Liver (tissue), 9 donors: ENCODE measurements around the gene CCDC121. TPM values are rescaled to one million over a fixed set of nuclear protein-coding genes. Genes with fewer than 3 reads are reported as not detected.

Source experiments
- DNase-seq: peaks from one replicate; pipeline ENCODE4 v3.0.0-alpha.2; 2017; ENCODE audit warnings: low spot score
- H3K27ac ChIP-seq, 2 donors: one replicate each; pipeline ENCODE4 v1.7.0; 2013; ENCODE audit warnings: inconsistent platforms in 2 of 2, low read length in 2 of 2, control low read depth in 1 of 2, low read depth in 1 of 2, mild to moderate bottlenecking in 1 of 2
- H3K27me3 ChIP-seq, 4 donors: one replicate each; pipeline versions ENCODE4 v1.6.1 to v1.7.0; 2013; ENCODE audit warnings: low read length in 3 of 4, inconsistent platforms in 1 of 4, mild to moderate bottlenecking in 1 of 4, moderate library complexity in 1 of 4; ENCODE audit not compliant: control insufficient read depth in 4 of 4, insufficient read depth in 4 of 4
- H3K36me3 ChIP-seq, 4 donors: one replicate each; pipeline versions ENCODE4 v1.6.1 to v1.7.0; 2013; ENCODE audit warnings: low read length in 3 of 4, mild to moderate bottlenecking in 3 of 4, low read depth in 1 of 4, moderate library complexity in 1 of 4; ENCODE audit not compliant: control insufficient read depth in 4 of 4, insufficient read depth in 3 of 4
- H3K4me1 ChIP-seq, 4 donors: one replicate each; pipeline versions ENCODE4 v1.6.1 to v1.7.0; 2013; ENCODE audit warnings: low read length in 3 of 4, mild to moderate bottlenecking in 3 of 4, moderate library complexity in 1 of 4; ENCODE audit not compliant: control insufficient read depth in 4 of 4, insufficient read depth in 4 of 4
- H3K4me3 ChIP-seq, 3 donors: one replicate each; pipeline versions ENCODE4 v1.6.1 to v1.7.0; 2013; ENCODE audit warnings: low read length in 3 of 3, control low read depth in 1 of 3, low read depth in 1 of 3, mild to moderate bottlenecking in 1 of 3
- H3K9ac ChIP-seq, 2 donors: one replicate each; pipeline ENCODE4 v1.7.0; 2013; ENCODE audit warnings: low read length in 2 of 2, mild to moderate bottlenecking in 2 of 2, moderate library complexity in 2 of 2, control low read depth in 1 of 2, low read depth in 1 of 2
- H3K9me3 ChIP-seq, 4 donors: one replicate each; pipeline versions ENCODE4 v1.6.1 to v1.7.0; 2013; ENCODE audit warnings: low read length in 3 of 4; ENCODE audit not compliant: control insufficient read depth in 4 of 4
- EGR1 ChIP-seq, 2 donors: IDR thresholded peaks; 2 replicates each; pipeline ENCODE4 v1.6.1; 2016 to 2018; ENCODE audit warnings: antibody characterized with exemption in 2 of 2, low read depth in 2 of 2
- FOXA1 ChIP-seq: IDR thresholded peaks from 2 replicates; pipeline ENCODE4 v1.6.1; 2016; ENCODE audit warnings: antibody characterized with exemption
- FOXA2 ChIP-seq: IDR thresholded peaks from 2 replicates; pipeline ENCODE4 v1.6.1; 2016; ENCODE audit warnings: antibody characterized with exemption
- GABPA ChIP-seq, 2 donors: IDR thresholded peaks in 1 of 2; conservative IDR thresholded peaks in 1 of 2; 2 replicates each; pipeline ENCODE4 v1.6.1; 2016; ENCODE audit warnings: antibody characterized with exemption in 2 of 2, mild to moderate bottlenecking in 1 of 2, moderate library complexity in 1 of 2
- HNF4A ChIP-seq, 2 donors: conservative IDR thresholded peaks; 2 replicates each; pipeline ENCODE4 v1.6.1; 2016; ENCODE audit warnings: antibody characterized with exemption in 2 of 2, mild to moderate bottlenecking in 2 of 2
- JUND ChIP-seq, 2 donors: IDR thresholded peaks; 2 replicates each; pipeline ENCODE4 v1.6.1; 2016; ENCODE audit warnings: antibody characterized with exemption in 2 of 2
- NR2F2 ChIP-seq: IDR thresholded peaks from 2 replicates; pipeline ENCODE4 v1.6.1; 2016; ENCODE audit warnings: antibody characterized with exemption
- RAD21 ChIP-seq, 2 donors: IDR thresholded peaks; 2 replicates each; pipeline ENCODE4 v1.6.1; 2016; ENCODE audit warnings: antibody characterized with exemption in 2 of 2, mild to moderate bottlenecking in 2 of 2
- RXRA ChIP-seq, 2 donors: IDR thresholded peaks; 2 replicates each; pipeline ENCODE4 v1.6.1; 2017 to 2018; ENCODE audit warnings: antibody characterized with exemption in 2 of 2, mild to moderate bottlenecking in 1 of 2
- SP1 ChIP-seq: IDR thresholded peaks from 2 replicates; pipeline ENCODE4 v1.6.1; 2018; ENCODE audit warnings: antibody characterized with exemption, mild to moderate bottlenecking
- TAF1 ChIP-seq: conservative IDR thresholded peaks from 2 replicates; pipeline ENCODE4 v1.6.1; 2016; ENCODE audit warnings: antibody characterized with exemption, mild to moderate bottlenecking
- YY1 ChIP-seq: IDR thresholded peaks from 2 replicates; pipeline ENCODE4 v1.6.1; 2016; ENCODE audit warnings: antibody characterized with exemption, mild to moderate bottlenecking
- WGBS: extraction: QIAGEN DNeasy Blood & Tissue Kit; methylation state at CpG from one replicate; pipeline ENCODE4 v1.1.7; 2013; 5-methylcytosine and 5-hydroxymethylcytosine counted together
- polyA plus RNA-seq, 2 donors: library from polyadenylated mRNA; stranded (reverse) in 1 of 2; unstranded in 1 of 2; fragments of 200-250 nt in 1 of 2; fragments of >200 nt in 1 of 2; fragmentation: Nextera tagmentation in 1 of 2; extraction: Ambion mirVana in 1 of 2; gene quantifications; one replicate each; pipeline versions ENCODE4 v1.2.1 to v1.2.3, GENCODE V29; 2013 to 2015
- total RNA-seq, 2 donors: library from RNA; depleted of rRNA; stranded (reverse); fragments of >200 nt; gene quantifications; one replicate each; pipeline ENCODE4 v1.2.3, GENCODE V29; 2014
- TF ChIP-seq, protein P1 (sequence below): fragments of 150-350 bp; IDR thresholded peaks from 2 replicates; pipeline ENCODE4 v1.5.1; 2017; ENCODE audit warnings: improper control_type of control experiment, low read depth, low read length; ENCODE audit not compliant: missing input control
- TF ChIP-seq, protein P2 (sequence below): IDR thresholded peaks from 2 replicates; pipeline ENCODE4 v1.6.1; 2016; ENCODE audit warnings: antibody characterized with exemption
- TF ChIP-seq, protein P3 (sequence below): IDR thresholded peaks from 2 replicates; pipeline ENCODE4 v1.6.1; 2016; ENCODE audit warnings: antibody characterized with exemption
- TF ChIP-seq, protein P4 (sequence below): IDR thresholded peaks from 2 replicates; pipeline ENCODE4 v1.6.1; 2016; ENCODE audit warnings: antibody characterized with exemption
- donor health status: healthy.
- donor health status: healthy.
- donor health status: healthy.
- donor health status: healthy.
- donor health status: healthy.

Gene CCDC121
- total and polyA plus RNA-seq, 4 donors, result 0.97 to 2.5 (median 1.4) TPM

DNA sequence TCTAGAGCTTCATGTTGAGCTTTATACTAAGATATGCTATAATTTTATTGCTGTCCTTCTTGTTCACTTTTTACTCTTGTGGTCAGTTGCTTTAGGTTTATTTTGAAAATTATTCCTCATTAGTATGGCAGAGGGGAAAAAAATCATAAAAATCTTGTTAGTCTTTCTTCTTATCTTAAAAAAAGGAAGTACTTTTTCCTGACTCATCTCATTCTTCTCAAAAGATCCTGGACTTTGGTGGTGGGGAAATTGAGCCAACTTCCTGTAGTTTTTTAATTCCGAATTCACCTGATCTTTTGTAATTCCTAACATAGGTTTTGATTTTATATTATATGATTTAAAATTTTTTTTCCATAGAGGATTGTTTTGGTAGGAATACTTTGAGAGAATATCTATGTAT is 38.6 kb upstream of the CCDC121 start:
- Histone ChIP-seq H3K4me1 (peaks cover 9 to 18% (median 17%) of the 10 kb centered on the region in 4 donors), H3K27ac (no peak overlapping the region), H3K36me3 (peaks cover 2 to 35% (median 15%) of the 10 kb centered on the region in 4 donors), H3K27me3 (no peaks in the 10 kb centered on the region), H3K9me3 (no peaks in the 10 kb centered on the region), H3K9ac (no peak overlapping the region), H3K4me3 (no peak overlapping the region)
- DNase-seq, result no peak
- TF ChIP-seq, protein P1, sequence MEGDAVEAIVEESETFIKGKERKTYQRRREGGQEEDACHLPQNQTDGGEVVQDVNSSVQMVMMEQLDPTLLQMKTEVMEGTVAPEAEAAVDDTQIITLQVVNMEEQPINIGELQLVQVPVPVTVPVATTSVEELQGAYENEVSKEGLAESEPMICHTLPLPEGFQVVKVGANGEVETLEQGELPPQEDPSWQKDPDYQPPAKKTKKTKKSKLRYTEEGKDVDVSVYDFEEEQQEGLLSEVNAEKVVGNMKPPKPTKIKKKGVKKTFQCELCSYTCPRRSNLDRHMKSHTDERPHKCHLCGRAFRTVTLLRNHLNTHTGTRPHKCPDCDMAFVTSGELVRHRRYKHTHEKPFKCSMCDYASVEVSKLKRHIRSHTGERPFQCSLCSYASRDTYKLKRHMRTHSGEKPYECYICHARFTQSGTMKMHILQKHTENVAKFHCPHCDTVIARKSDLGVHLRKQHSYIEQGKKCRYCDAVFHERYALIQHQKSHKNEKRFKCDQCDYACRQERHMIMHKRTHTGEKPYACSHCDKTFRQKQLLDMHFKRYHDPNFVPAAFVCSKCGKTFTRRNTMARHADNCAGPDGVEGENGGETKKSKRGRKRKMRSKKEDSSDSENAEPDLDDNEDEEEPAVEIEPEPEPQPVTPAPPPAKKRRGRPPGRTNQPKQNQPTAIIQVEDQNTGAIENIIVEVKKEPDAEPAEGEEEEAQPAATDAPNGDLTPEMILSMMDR, result no peak
- TF ChIP-seq YY1 (no peak), EGR1 (IDR thresholded peaks at IDR 0.05; ENCODE audit: low read depth in 2 of 2) (no peak), SP1 (no peak), GABPA (IDR thresholded peaks at IDR 0.05 in 1 of 2, conservative IDR thresholded peaks at IDR 0.05 in 1 of 2) (no peak), FOXA1 (no peak), FOXA2 (no peak), RAD21 (IDR thresholded peaks at IDR 0.05) (no peak), JUND (IDR thresholded peaks at IDR 0.05) (no peak), TAF1 (no peak), NR2F2 (no peak), RXRA (IDR thresholded peaks at IDR 0.05) (no peak)
- TF ChIP-seq, protein P2, sequence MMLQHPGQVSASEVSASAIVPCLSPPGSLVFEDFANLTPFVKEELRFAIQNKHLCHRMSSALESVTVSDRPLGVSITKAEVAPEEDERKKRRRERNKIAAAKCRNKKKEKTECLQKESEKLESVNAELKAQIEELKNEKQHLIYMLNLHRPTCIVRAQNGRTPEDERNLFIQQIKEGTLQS, result no peak
- TF ChIP-seq, protein P3, sequence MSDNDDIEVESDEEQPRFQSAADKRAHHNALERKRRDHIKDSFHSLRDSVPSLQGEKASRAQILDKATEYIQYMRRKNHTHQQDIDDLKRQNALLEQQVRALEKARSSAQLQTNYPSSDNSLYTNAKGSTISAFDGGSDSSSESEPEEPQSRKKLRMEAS, result no peak
- TF ChIP-seq, protein P4, sequence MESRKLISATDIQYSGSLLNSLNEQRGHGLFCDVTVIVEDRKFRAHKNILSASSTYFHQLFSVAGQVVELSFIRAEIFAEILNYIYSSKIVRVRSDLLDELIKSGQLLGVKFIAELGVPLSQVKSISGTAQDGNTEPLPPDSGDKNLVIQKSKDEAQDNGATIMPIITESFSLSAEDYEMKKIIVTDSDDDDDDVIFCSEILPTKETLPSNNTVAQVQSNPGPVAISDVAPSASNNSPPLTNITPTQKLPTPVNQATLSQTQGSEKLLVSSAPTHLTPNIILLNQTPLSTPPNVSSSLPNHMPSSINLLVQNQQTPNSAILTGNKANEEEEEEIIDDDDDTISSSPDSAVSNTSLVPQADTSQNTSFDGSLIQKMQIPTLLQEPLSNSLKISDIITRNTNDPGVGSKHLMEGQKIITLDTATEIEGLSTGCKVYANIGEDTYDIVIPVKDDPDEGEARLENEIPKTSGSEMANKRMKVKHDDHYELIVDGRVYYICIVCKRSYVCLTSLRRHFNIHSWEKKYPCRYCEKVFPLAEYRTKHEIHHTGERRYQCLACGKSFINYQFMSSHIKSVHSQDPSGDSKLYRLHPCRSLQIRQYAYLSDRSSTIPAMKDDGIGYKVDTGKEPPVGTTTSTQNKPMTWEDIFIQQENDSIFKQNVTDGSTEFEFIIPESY, result no peak
- 68% methylated on average over 1 of the region's 1 CpG for WGBS

DNA sequence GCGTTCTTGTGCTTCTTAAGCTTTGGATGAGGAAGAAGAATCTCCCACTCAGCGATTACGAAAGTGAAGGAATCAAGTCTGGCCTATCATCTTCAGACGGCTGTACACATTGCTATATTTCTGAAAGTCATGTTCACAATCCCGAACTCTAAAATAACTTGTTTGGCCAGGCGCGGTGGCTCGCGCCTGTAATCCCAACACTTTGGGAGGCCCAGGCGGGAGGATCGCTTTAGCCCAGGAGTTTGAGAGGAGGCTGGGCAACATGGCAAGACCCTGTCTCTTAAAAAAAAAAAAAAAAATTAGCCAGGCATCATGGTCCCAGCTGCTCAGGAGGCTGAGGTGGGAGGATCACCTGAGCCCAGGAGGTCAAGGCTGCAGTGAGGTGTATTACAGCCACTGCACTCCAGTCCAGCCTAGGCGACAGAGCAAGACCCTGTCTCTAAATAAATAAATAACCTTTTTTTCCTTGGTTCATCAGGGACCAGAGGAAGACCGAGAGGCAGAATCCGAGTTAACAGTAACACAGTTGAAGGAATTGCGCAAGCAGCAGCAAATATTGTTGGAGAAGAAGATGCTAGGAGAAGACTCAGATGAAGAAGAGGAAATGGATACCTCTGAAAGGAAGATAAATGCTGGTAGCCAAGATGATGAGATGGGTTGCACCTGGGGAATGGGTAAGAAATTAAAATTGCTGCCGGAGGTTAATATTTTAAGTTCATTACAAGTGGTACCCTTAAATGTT is 36.0 kb upstream of the CCDC121 start:
- Histone ChIP-seq H3K9ac (peak overlapping the region; percentile 69 to 89), H3K9me3 (no peaks in the 10 kb centered on the region), H3K4me1 (peaks cover 9 to 24% (median 20%) of the 10 kb centered on the region in 4 donors), H3K27me3 (no peaks in the 10 kb centered on the region), H3K36me3 (peaks cover 6 to 36% (median 25%) of the 10 kb centered on the region in 4 donors), H3K27ac (no peak overlapping the region), H3K4me3 (peak overlapping the region; percentile 75 to 100 (median 88))
- no peak for TF ChIP-seq YY1
- no peak for TF ChIP-seq HNF4A (conservative IDR thresholded peaks at IDR 0.05)
- TF ChIP-seq RXRA (IDR thresholded peaks at IDR 0.05), result no peak
- no peak for TF ChIP-seq NR2F2
- TF ChIP-seq EGR1 (IDR thresholded peaks at IDR 0.05; ENCODE audit: low read depth in 2 of 2), result no peak
- TF ChIP-seq JUND (IDR thresholded peaks at IDR 0.05), result no peak
- DNase-seq, result no peak
- WGBS, result 84% methylated on average over 16 of the region's 16 CpGs
